Measurements from ENCODE around the gene PTGER4.

The PTGER4 gene

GRCh38 chr5:40656766-40657165 is 22.9 kb upstream of the PTGER4 start:
- no peak for TF ChIP-seq CTCF (IDR thresholded peaks at IDR 0.05; ENCODE audit: low read depth, low read length)
- H3K4me3 ChIP-seq (ENCODE audit: low read depth, low read length): no peak overlapping the region

GRCh38 chr5:40660751-40661150 is 19.0 kb upstream of the PTGER4 start:
- H3K4me3 ChIP-seq (ENCODE audit: low read depth, low read length): no peak overlapping the region

DNA sequence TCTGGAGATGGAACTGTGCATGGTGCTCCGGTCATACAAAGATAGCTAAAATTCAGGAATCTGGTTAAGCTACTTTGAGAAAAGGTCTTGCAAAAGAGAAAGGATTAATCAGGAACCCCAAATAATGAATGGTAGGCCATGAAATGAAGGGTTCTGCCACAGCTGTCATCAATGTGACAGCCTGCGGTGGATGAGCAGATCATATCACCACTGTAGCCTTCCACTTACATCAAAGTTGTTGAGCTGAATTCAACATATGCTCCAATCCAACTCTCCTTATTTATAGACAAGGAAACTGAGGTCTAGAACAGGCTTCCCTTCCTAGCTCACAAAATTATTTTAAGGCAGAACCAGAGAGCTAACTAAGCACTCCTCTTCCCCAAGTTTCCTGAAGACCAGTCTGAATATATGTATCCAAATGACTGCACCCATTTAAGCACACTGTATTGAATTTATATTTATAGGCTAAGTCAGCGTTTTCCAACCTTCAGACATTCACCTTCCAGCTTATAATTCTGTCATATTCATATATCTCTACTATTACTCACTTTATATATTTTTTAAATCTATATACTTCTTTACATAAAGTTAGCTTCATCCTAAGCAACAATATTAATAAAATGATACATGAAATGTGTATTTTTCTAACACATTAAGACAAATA is 13.9 kb upstream of the PTGER4 start:
- no peak overlapping the region for H3K4me3 ChIP-seq (ENCODE audit: low read depth, low read length)
- TF ChIP-seq CTCF (IDR thresholded peaks at IDR 0.05; ENCODE audit: low read depth, low read length): no peak

More at GRCh38 chr5:40660751-40661150, 19.0 kb upstream of the PTGER4 start:
- no peak for TF ChIP-seq CTCF (IDR thresholded peaks at IDR 0.05; ENCODE audit: low read depth, low read length)

DNA sequence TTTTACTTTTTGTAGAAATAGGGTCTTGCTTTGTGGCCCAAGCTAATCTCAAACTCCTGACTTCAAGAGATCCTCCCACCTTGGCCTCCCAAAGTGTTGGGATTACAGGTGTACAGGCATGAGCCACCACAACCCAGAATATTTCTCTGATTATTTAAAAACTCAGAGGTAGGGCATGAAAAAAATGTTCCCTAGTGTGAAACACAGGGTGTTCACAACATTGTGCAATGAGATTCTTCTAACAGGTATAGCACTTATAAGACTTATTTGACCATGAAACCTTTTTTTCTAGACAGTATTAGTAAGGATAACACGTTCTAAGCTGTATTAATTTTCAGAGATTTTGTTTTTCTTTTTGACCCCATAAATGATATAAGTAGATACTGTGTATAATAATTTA is 13.1 kb upstream of the PTGER4 start:
- no peak overlapping the region for H3K4me3 ChIP-seq (ENCODE audit: low read depth, low read length)
- TF ChIP-seq CTCF (IDR thresholded peaks at IDR 0.05; ENCODE audit: low read depth, low read length): no peak

GRCh38 chr5:40667161-40667663 is 12.5 kb upstream of the PTGER4 start:
- no peak for TF ChIP-seq CTCF (IDR thresholded peaks at IDR 0.05; ENCODE audit: low read depth, low read length)

DNA sequence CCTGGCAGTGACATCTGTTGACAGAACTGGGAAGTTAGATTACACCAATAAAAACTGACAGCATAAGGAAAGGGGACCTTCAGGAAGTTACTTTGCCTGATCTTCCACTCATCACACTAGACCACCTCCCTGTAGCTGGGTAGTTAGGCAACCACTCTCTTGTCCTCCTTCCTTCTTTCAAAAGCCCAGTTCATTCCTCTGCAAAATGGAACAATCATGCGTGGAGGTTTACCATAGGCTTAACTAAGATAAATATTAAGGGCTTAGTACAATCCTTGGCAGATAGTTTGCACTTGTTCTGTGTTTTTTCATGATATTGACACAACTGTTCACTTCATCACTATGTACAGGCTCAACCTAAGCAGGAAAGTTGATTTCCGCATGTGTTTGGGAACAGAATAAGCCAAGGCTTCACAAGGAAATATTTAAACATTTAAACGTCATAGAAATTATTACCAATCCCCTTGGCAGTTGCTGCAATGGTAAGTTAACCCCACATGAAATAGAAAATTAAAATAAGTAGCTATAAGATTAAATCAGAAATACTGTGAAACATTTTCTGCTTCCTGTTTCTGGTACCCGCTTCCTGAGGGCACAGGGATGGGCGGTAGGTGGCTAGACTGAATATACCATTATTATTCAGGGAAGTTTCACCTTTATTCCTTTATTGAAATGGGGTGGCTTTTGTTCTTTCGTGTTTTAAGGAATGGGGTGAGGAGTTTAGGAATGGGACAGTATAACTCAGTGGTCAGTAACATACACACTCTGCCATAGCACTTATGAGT is 9.9 kb upstream of the PTGER4 start:
- no peak overlapping the region for H3K4me3 ChIP-seq (ENCODE audit: low read depth, low read length)
- TF ChIP-seq CTCF (IDR thresholded peaks at IDR 0.05; ENCODE audit: low read depth, low read length): no peak

More at GRCh38 chr5:40667161-40667663, 12.5 kb upstream of the PTGER4 start:
- no peak overlapping the region for H3K4me3 ChIP-seq (ENCODE audit: low read depth, low read length)

- no peak for TF ChIP-seq CTCF (IDR thresholded peaks at IDR 0.05; ENCODE audit: low read depth, low read length)
- no peak overlapping the region for H3K4me3 ChIP-seq (ENCODE audit: low read depth, low read length)
Observed at GRCh38 chr5:40672425-40672824, 7.3 kb upstream of the PTGER4 start.
